Mesenchymal stem cell (in vitro differentiated cells and primary cell): ENCODE measurements around the gene SPOPL.

Experiments used
- DNase-seq: peaks from one replicate; pipeline ENCODE4 v3.0.0-alpha.2; 2013
- H2AFZ ChIP-seq: one replicate; pipeline ENCODE4 v1.6.1; 2013; ENCODE audit warnings: low read depth, mild to moderate bottlenecking, control low read depth, inconsistent platforms, low read length, moderate library complexity
- H2AK5ac ChIP-seq: 2 replicates; pipeline ENCODE4 v1.6.1; 2013; ENCODE audit warnings: low read length, moderate library complexity, mild to moderate bottlenecking, inconsistent platforms; ENCODE audit not compliant: severe bottlenecking
- H2BK120ac ChIP-seq: one replicate; pipeline ENCODE4 v1.6.1; 2013; ENCODE audit warnings: low read depth, mild to moderate bottlenecking, inconsistent platforms, low read length, moderate library complexity
- H2BK12ac ChIP-seq, 2 experiments: one replicate each; pipeline ENCODE4 v1.6.1; 2013; ENCODE audit warnings: inconsistent platforms in 2 of 2, low read length in 2 of 2, mild to moderate bottlenecking in 2 of 2, moderate library complexity in 2 of 2, control low read depth in 1 of 2
- H2BK15ac ChIP-seq: one replicate; pipeline ENCODE4 v1.6.1; 2013; ENCODE audit warnings: mild to moderate bottlenecking, low read depth, inconsistent platforms; ENCODE audit not compliant: poor library complexity, severe bottlenecking
- H2BK5ac ChIP-seq: 2 replicates; pipeline ENCODE4 v1.6.1; 2013; ENCODE audit warnings: low read depth, mild to moderate bottlenecking, low read length, control low read depth, inconsistent platforms; ENCODE audit not compliant: poor library complexity, severe bottlenecking
- H3K14ac ChIP-seq, 2 experiments: one replicate each; pipeline ENCODE4 v1.6.1; 2013; ENCODE audit warnings: inconsistent platforms in 2 of 2, low read length in 2 of 2, control low read depth in 1 of 2, mild to moderate bottlenecking in 1 of 2, moderate library complexity in 1 of 2
- H3K18ac ChIP-seq, 2 experiments: one replicate each; pipeline ENCODE4 v1.6.1; 2013; ENCODE audit warnings: inconsistent platforms in 2 of 2, low read length in 2 of 2, control low read depth in 1 of 2, low read depth in 1 of 2, mild to moderate bottlenecking in 1 of 2
- H3K23ac ChIP-seq, 2 experiments: one replicate each; pipeline ENCODE4 v1.6.1; 2013; ENCODE audit warnings: inconsistent platforms in 2 of 2, low read length in 2 of 2, mild to moderate bottlenecking in 2 of 2, moderate library complexity in 2 of 2, control low read depth in 1 of 2
- H3K27ac ChIP-seq: 2 replicates; pipeline ENCODE4 v1.5.1; 2013; ENCODE audit warnings: mild to moderate bottlenecking, moderate library complexity, low read length, control low read depth, inconsistent platforms; ENCODE audit not compliant: poor library complexity, severe bottlenecking
- H3K27me3 ChIP-seq, 2 experiments: 2 replicates each; pipeline versions ENCODE4 v1.6.1 to v1.7.0; 2013; ENCODE audit warnings: low read length in 2 of 2, mild to moderate bottlenecking in 2 of 2, moderate library complexity in 2 of 2, control low read depth in 1 of 2, inconsistent platforms in 1 of 2; ENCODE audit not compliant: control insufficient read depth in 1 of 2, insufficient read depth in 1 of 2
- H3K36me3 ChIP-seq, 2 experiments: 2 replicates each; pipeline versions ENCODE4 v1.6.1 to v1.7.0; 2013; ENCODE audit warnings: low read length in 2 of 2, control low read depth in 1 of 2, inconsistent platforms in 1 of 2, low read depth in 1 of 2, mild to moderate bottlenecking in 1 of 2; ENCODE audit not compliant: insufficient read depth in 2 of 2, control insufficient read depth in 1 of 2
- H3K4ac ChIP-seq, 2 experiments: one replicate each; pipeline ENCODE4 v1.6.1; 2013; ENCODE audit warnings: inconsistent platforms in 2 of 2, low read length in 2 of 2, mild to moderate bottlenecking in 2 of 2, moderate library complexity in 2 of 2, control low read depth in 1 of 2, low read depth in 1 of 2
- H3K4me1 ChIP-seq: 2 replicates; pipeline ENCODE4 v1.6.1; 2013; ENCODE audit warnings: low read depth, low read length, control low read depth; ENCODE audit not compliant: control insufficient read depth, insufficient read depth
- H3K4me2 ChIP-seq: 2 replicates; pipeline ENCODE4 v1.6.1; 2013; ENCODE audit warnings: low read length, mild to moderate bottlenecking, inconsistent platforms; ENCODE audit not compliant: poor library complexity, severe bottlenecking
- H3K4me3 ChIP-seq, 2 experiments: 2 replicates each; pipeline versions ENCODE4 v1.5.1 to v1.7.0; 2013; ENCODE audit warnings: low read length in 2 of 2, mild to moderate bottlenecking in 2 of 2, control low read depth in 1 of 2, low read depth in 1 of 2; ENCODE audit not compliant: insufficient read depth in 1 of 2
- H3K79me1 ChIP-seq: replicated peaks from 2 replicates; pipeline ENCODE4 v1.6.1; 2013; ENCODE audit warnings: mild to moderate bottlenecking, control low read depth, low read length, inconsistent platforms; ENCODE audit not compliant: poor library complexity, severe bottlenecking
- H3K9ac ChIP-seq: 2 replicates; pipeline ENCODE4 v1.7.0; 2013; ENCODE audit warnings: mild to moderate bottlenecking, low read length, moderate library complexity
- H3K9me3 ChIP-seq: 2 replicates; pipeline ENCODE4 v1.7.0; 2013; ENCODE audit warnings: mild to moderate bottlenecking, low read length; ENCODE audit not compliant: control insufficient read depth
- H4K8ac ChIP-seq: one replicate; pipeline ENCODE4 v1.6.1; 2013; ENCODE audit warnings: inconsistent platforms, mild to moderate bottlenecking, low read length, moderate library complexity
- H4K91ac ChIP-seq: one replicate; pipeline ENCODE4 v1.6.1; 2013; ENCODE audit warnings: mild to moderate bottlenecking, low read length, inconsistent platforms
- WGBS: methylation state at CpG from one replicate; pipeline ENCODE4 v1.1.7; 2013; ENCODE audit warnings: mixed read lengths; 5-methylcytosine and 5-hydroxymethylcytosine counted together

SPOPL gene

DNA sequence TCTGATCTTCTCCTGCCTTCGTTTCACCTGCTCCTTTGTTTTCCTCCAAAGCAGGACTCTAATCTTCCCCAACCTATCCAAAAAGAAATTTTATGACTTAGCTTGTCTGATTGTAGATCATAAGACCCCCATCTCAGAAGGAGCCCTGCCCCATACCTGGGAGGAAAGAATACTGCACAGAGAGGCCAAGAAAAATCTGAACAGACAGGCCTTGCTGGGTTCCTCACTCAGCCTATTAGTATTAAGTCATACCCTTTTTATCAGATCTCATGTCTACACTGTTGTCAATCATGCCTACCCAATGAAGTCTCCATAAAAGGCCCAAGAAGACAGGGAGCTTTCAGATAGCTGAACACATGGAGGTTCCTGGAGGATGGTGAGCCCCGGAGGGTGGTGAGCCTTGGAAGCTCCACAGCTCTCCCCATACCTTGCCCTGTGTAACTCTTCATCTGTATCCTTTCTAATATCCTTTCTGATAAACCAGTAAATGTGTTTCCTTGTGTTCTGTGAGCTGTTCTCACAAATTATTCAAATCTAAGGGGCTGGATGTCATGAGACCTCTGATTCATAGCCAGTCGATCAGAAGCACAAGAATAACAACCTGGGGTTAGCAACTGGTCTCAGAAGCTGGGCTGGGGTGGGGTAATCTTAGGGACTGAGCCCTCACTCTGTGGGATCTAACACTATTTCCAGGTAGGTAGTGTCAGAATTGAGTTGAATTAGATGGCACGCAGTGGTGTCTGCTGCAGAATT, 108.8 kb downstream of the SPOPL start:
- no peak overlapping the region for H3K9ac ChIP-seq
- H3K9me3 ChIP-seq = no peaks in the 10 kb centered on the region
- H2AK5ac ChIP-seq = no peak overlapping the region
- H2BK12ac ChIP-seq = no peak overlapping the region
- no peaks in the 10 kb centered on the region for H3K27me3 ChIP-seq
- no peak overlapping the region for H2BK120ac ChIP-seq
- no peak overlapping the region for H2BK5ac ChIP-seq
- no peak overlapping the region for H3K4me2 ChIP-seq
- no peak overlapping the region for H2BK15ac ChIP-seq
- no peak overlapping the region for H3K4ac ChIP-seq
- no peak overlapping the region for H3K23ac ChIP-seq
- H4K8ac ChIP-seq = no peak overlapping the region
- peaks cover 3% of the 10 kb centered on the region for H3K4me1 ChIP-seq
- H3K4me3 ChIP-seq = no peak overlapping the region
- no peaks in the 10 kb centered on the region for H3K36me3 ChIP-seq
- no peak overlapping the region for H3K27ac ChIP-seq
- WGBS = 92% methylated on average over 4 of the region's 4 CpGs
- no peak overlapping the region for H3K14ac ChIP-seq
- no peak overlapping the region for H2AFZ ChIP-seq
- DNase-seq = no peak
- no peak overlapping the region for H3K18ac ChIP-seq
- H4K91ac ChIP-seq = no peak overlapping the region
- H3K79me1 ChIP-seq = no peaks in the 10 kb centered on the region

DNA sequence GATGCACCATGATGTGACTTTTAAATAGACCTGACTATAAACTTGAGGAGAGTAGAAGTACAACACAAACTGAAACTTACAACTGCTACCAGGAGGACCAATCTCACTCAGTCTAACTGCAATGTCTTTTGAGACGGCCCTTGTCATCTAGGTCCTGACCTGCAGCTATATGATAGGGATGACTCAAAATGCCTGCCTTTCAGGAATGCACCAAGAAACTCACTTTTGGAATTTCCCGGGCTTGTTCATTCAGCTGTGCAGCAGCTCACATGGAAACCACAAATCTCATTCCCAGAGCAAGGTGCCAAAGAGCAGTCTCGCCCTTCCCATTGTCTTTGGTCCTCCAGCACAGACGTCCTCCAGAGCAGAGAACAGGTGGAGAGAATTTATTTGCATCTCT, 113.7 kb downstream of the SPOPL start:
- WGBS = 73% methylated on average over 4 of the region's 4 CpGs
- no peak overlapping the region for H3K4ac ChIP-seq

DNA sequence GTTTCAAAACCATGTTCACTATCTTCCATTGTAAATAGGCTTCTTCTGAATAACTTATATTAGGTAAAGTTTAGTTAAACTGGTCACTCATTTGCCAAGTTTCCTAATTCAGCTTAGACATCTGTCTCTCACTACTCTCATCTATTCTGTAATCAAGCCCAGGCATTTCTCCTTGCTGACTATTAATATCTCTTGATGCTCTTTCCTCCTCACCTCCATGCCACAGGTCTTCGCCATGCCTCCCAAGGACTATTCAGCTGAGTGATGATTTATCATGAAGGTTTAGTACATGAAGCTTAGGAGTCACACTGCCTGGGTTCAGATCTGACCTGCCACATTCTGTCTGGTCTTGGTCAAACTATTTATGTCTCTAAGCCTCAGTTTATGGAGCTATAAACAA, 115.5 kb downstream of the SPOPL start:
- Histone ChIP-seq H2BK12ac (no peak overlapping the region), H2AK5ac (no peak overlapping the region), H2BK120ac (no peak overlapping the region), H2BK15ac (no peak overlapping the region), H3K4ac (no peak overlapping the region), H4K91ac (no peak overlapping the region), H3K9me3 (no peaks in the 10 kb centered on the region), H2AFZ (no peak overlapping the region), H4K8ac (no peak overlapping the region), H3K27me3 (no peaks in the 10 kb centered on the region), H3K9ac (no peak overlapping the region), H3K4me2 (no peak overlapping the region), H3K4me1 (peaks cover 6% of the 10 kb centered on the region), H3K14ac (no peak overlapping the region), H3K23ac (no peak overlapping the region), H3K18ac (no peak overlapping the region), H3K79me1 (no peaks in the 10 kb centered on the region), H2BK5ac (no peak overlapping the region), H3K27ac (no peak overlapping the region), H3K4me3 (no peak overlapping the region), H3K36me3 (no peaks in the 10 kb centered on the region)
- 100% methylated on average over 1 of the region's 1 CpG for WGBS
- DNase-seq = no peak

More for the DNA sequence above, 113.7 kb downstream of the SPOPL start:
- Histone ChIP-seq H3K9me3 (no peaks in the 10 kb centered on the region), H3K23ac (no peak overlapping the region), H2BK15ac (no peak overlapping the region), H3K18ac (no peak overlapping the region), H3K14ac (no peak overlapping the region), H3K79me1 (no peaks in the 10 kb centered on the region), H3K9ac (no peak overlapping the region), H3K27me3 (no peaks in the 10 kb centered on the region), H2BK12ac (no peak overlapping the region), H3K4me1 (peaks cover 6% of the 10 kb centered on the region), H4K8ac (no peak overlapping the region), H4K91ac (no peak overlapping the region), H2AK5ac (peak overlapping the region; percentile 36), H2BK5ac (no peak overlapping the region), H3K36me3 (no peaks in the 10 kb centered on the region), H3K4me3 (no peak overlapping the region), H2AFZ (no peak overlapping the region), H3K4me2 (no peak overlapping the region), H2BK120ac (no peak overlapping the region), H3K27ac (peak overlapping the region; percentile 53)
- DNase-seq = peak; percentile 32

DNA sequence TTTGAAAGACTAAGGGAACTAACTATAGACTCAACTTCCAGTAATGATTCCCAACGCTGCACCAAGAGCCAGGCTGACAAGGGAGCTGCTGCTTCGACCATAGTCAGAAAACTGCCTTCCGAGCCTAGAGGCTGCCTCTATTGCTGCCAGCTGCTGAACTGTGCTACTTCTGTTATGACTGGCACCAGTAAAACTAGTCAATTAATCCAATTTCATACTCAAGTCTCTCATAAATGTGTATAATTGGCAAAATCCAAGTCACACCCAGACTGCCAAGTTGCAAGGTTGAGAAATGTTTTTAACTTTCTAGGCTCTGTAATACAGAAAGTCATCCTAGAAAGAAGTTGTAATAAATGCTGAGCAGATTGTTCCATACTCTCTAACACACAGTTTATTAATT, 117.4 kb downstream of the SPOPL start:
- Histone ChIP-seq H2BK5ac (no peak overlapping the region), H2BK12ac (no peak overlapping the region), H4K91ac (no peak overlapping the region), H3K14ac (no peak overlapping the region), H3K4me1 (peaks cover 6% of the 10 kb centered on the region), H3K4me2 (no peak overlapping the region), H3K27ac (no peak overlapping the region), H2BK15ac (no peak overlapping the region), H2AK5ac (no peak overlapping the region), H3K4me3 (no peak overlapping the region), H3K9ac (no peak overlapping the region), H3K9me3 (no peaks in the 10 kb centered on the region), H3K36me3 (no peaks in the 10 kb centered on the region), H4K8ac (no peak overlapping the region), H3K79me1 (no peaks in the 10 kb centered on the region), H2BK120ac (no peak overlapping the region), H3K27me3 (no peaks in the 10 kb centered on the region), H2AFZ (no peak overlapping the region), H3K23ac (no peak overlapping the region), H3K18ac (no peak overlapping the region), H3K4ac (no peak overlapping the region)
- 89% methylated on average over 3 of the region's 3 CpGs for WGBS
- no peak for DNase-seq
